Panc1 (cell line): ENCODE results near the gene DIAPH2. TPM values are rescaled to one million over a fixed set of nuclear protein-coding genes. Genes with fewer than 3 reads are reported as not detected.

Experiments
- ATAC-seq: fragments of 200-7000 bp; cut with Tn5 transposase; 2 replicates; pipeline ENCODE4 v1.9.1; 2020; ENCODE audit warnings: mild to moderate bottlenecking, moderate library complexity
- BruUV-seq: library from RNA; stranded (reverse); fragments of 400-500 nt; replicated peaks from 2 replicates; lab custom pipeline; 2021; lab: Mats Ljungman, UMichigan
- CTCF ChIA-PET: fragments of 300-600 bp; sonication (Branson Sonifier 250); formaldehyde crosslinking; loops from one replicate; lab custom pipeline; 2022; ENCODE audit warnings: antibody characterized with exemption; lab: Charles Lee
- POLR2A ChIA-PET: fragments of 300-600 bp; sonication (Branson Sonifier 250); formaldehyde crosslinking; loops from one replicate; lab custom pipeline; 2022; ENCODE audit warnings: antibody characterized with exemption; lab: Charles Lee
- DNase-seq: peaks from one replicate; pipeline ENCODE4 v3.0.0-alpha.2; 2010; ENCODE audit warnings: low read depth, low spot score
- H3K27ac ChIP-seq: 2 replicates; pipeline ENCODE4 v1.5.1; 2011; ENCODE audit warnings: mild to moderate bottlenecking, low read length, inconsistent platforms
- H3K27me3 ChIP-seq: fragments of 200-500 bp; sonication (Bioruptor generic); 2 replicates; pipeline ENCODE4 v1.6.0; 2014; ENCODE audit warnings: low read length, inconsistent platforms; ENCODE audit not compliant: control insufficient read depth, insufficient read depth
- H3K36me3 ChIP-seq: fragments of 200-500 bp; sonication (Bioruptor generic); 2 replicates; pipeline ENCODE4 v1.5.1; 2014; ENCODE audit warnings: inconsistent platforms, mild to moderate bottlenecking, low read length, moderate library complexity; ENCODE audit not compliant: control insufficient read depth, insufficient read depth
- H3K4me1 ChIP-seq: 2 replicates; pipeline ENCODE4 v1.5.1; 2011; ENCODE audit warnings: inconsistent platforms, mild to moderate bottlenecking, low read length, moderate library complexity; ENCODE audit not compliant: control insufficient read depth, insufficient read depth
- H3K4me3 ChIP-seq, 2 experiments: 2 replicates each; pipeline ENCODE4 v1.5.1; 2011 to 2012; ENCODE audit warnings: low read depth in 2 of 2, low read length in 2 of 2, mild to moderate bottlenecking in 2 of 2, inconsistent platforms in 1 of 2, moderate library complexity in 1 of 2
- H3K9me3 ChIP-seq: fragments of 200-500 bp; sonication (Bioruptor generic); 2 replicates; pipeline ENCODE4 v1.5.1; 2014; ENCODE audit warnings: low read depth, mild to moderate bottlenecking, inconsistent platforms, low read length, moderate library complexity; ENCODE audit not compliant: control insufficient read depth, insufficient read depth
- POLR2AphosphoS5 ChIP-seq: IDR thresholded peaks from 2 replicates; pipeline ENCODE4 v1.6.1; 2012; ENCODE audit warnings: mild to moderate bottlenecking, low read depth, low read length, moderate library complexity
- SIN3A ChIP-seq: IDR thresholded peaks from 2 replicates; pipeline ENCODE4 v1.6.1; 2012; ENCODE audit warnings: low read depth, mild to moderate bottlenecking, low read length, moderate library complexity, borderline replicate concordance; ENCODE audit not compliant: insufficient read depth
- TCF7L2 ChIP-seq: IDR thresholded peaks from 2 replicates; pipeline ENCODE4 v1.6.1; 2011; ENCODE audit warnings: mild to moderate bottlenecking, low read depth, low read length, inconsistent platforms
- in situ Hi-C: cut with HindIII; loops from 2 replicates; pipeline ENCODE4 v1.10.0; 2016; ENCODE audit warnings: low sequenced_read_pairs, low pct_unique_long_range_greater_than_20kb
- intact Hi-C: fragments of 100-400 bp; cut with micrococcal nuclease; formaldehyde crosslinking; loops from one replicate; pipeline ENCODE4 v1.10.0; 2022; ENCODE audit not compliant: unreplicated experiment
- total RNA-seq: library from RNA; stranded (reverse); gene quantifications from one replicate; pipeline ENCODE4 v1.2.1, GENCODE V29; 2021; ENCODE audit not compliant: unreplicated experiment
- TF ChIP-seq, protein P1 (sequence below), 2 experiments: IDR thresholded peaks; 2 replicates each; pipeline ENCODE4 v1.6.1; 2011 to 2012; ENCODE audit warnings: low read depth in 2 of 2, control low read depth in 1 of 2, low read length in 1 of 2, mild to moderate bottlenecking in 1 of 2, moderate library complexity in 1 of 2; ENCODE audit not compliant: insufficient read depth in 1 of 2
- TF ChIP-seq, protein P2 (sequence below): fragments of 450-650 bp; IDR thresholded peaks from 2 replicates; pipeline ENCODE4 v1.5.1; 2017; ENCODE audit warnings: mild to moderate bottlenecking

DIAPH2 gene
- total RNA-seq, 1 experiment from 2014 or later = 17.0 TPM

DNA sequence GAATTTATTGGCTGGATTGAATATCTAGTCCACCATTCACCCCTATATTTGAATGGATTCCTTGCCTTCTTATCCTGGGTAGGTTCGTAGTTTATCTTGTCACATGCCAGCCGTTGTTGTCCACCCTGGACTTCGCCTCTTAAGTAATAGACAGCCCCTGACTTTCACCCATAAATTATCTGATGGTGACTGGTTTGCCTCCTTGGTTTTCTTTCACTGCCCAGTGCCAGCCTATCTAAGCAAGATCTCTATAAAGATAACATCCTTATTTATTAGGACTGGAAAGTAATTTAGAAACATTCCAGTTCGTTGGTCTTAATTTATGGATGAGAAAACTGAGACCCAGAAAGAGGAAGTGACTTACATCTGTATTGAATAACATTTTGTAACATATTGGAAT is 609.4 kb downstream of the DIAPH2 start:
- DNase-seq (no peak), ATAC-seq (no peak)
- Histone ChIP-seq H3K4me1 (no peaks in the 10 kb centered on the region), H3K9me3 (no peaks in the 10 kb centered on the region), H3K27me3 (no peaks in the 10 kb centered on the region), H3K36me3 (no peaks in the 10 kb centered on the region), H3K27ac (no peak overlapping the region), H3K4me3 (no peak overlapping the region)
- TF ChIP-seq SIN3A (no peak), POLR2AphosphoS5 (no peak), TCF7L2 (no peak)
- TF ChIP-seq, protein P1, sequence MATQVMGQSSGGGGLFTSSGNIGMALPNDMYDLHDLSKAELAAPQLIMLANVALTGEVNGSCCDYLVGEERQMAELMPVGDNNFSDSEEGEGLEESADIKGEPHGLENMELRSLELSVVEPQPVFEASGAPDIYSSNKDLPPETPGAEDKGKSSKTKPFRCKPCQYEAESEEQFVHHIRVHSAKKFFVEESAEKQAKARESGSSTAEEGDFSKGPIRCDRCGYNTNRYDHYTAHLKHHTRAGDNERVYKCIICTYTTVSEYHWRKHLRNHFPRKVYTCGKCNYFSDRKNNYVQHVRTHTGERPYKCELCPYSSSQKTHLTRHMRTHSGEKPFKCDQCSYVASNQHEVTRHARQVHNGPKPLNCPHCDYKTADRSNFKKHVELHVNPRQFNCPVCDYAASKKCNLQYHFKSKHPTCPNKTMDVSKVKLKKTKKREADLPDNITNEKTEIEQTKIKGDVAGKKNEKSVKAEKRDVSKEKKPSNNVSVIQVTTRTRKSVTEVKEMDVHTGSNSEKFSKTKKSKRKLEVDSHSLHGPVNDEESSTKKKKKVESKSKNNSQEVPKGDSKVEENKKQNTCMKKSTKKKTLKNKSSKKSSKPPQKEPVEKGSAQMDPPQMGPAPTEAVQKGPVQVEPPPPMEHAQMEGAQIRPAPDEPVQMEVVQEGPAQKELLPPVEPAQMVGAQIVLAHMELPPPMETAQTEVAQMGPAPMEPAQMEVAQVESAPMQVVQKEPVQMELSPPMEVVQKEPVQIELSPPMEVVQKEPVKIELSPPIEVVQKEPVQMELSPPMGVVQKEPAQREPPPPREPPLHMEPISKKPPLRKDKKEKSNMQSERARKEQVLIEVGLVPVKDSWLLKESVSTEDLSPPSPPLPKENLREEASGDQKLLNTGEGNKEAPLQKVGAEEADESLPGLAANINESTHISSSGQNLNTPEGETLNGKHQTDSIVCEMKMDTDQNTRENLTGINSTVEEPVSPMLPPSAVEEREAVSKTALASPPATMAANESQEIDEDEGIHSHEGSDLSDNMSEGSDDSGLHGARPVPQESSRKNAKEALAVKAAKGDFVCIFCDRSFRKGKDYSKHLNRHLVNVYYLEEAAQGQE (IDR thresholded peaks at IDR 0.05; ENCODE audit: insufficient read depth in 1 of 2, low read depth in 2 of 2, low read length in 1 of 2) = no peak
- TF ChIP-seq, protein P2, sequence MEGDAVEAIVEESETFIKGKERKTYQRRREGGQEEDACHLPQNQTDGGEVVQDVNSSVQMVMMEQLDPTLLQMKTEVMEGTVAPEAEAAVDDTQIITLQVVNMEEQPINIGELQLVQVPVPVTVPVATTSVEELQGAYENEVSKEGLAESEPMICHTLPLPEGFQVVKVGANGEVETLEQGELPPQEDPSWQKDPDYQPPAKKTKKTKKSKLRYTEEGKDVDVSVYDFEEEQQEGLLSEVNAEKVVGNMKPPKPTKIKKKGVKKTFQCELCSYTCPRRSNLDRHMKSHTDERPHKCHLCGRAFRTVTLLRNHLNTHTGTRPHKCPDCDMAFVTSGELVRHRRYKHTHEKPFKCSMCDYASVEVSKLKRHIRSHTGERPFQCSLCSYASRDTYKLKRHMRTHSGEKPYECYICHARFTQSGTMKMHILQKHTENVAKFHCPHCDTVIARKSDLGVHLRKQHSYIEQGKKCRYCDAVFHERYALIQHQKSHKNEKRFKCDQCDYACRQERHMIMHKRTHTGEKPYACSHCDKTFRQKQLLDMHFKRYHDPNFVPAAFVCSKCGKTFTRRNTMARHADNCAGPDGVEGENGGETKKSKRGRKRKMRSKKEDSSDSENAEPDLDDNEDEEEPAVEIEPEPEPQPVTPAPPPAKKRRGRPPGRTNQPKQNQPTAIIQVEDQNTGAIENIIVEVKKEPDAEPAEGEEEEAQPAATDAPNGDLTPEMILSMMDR = no peak
- in situ Hi-C loops (no loop called here), intact Hi-C loops (no loop called here)
- CTCF ChIA-PET = no interaction called here
- POLR2A ChIA-PET = no interaction called here
- no TSS peak for BruUV-seq

DNA sequence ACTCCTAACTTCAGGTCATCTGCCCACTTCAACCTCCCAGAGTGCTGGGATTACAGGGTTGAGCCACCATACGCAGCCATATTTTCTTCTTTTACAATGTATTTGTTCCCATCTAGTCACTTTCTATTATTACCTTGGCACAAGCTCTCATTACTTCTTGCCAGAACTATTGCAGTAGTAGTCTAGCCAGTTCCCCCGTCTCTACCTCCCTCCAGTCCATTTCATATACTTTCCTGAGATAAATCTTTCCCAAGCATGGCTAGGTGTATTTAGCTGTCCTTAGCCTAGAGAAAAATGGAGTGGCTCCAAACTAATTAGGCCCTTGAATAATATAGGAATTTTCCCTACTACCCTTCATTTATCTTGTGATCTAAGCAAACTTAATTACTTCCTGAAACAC is 611.3 kb downstream of the DIAPH2 start:
- Histone ChIP-seq H3K4me1 (no peaks in the 10 kb centered on the region), H3K4me3 (no peak overlapping the region), H3K36me3 (no peaks in the 10 kb centered on the region), H3K9me3 (no peaks in the 10 kb centered on the region), H3K27ac (no peak overlapping the region), H3K27me3 (no peaks in the 10 kb centered on the region)
- ChIA-PET CTCF (no interaction called here), POLR2A (no interaction called here)
- no peak for ATAC-seq
- in situ Hi-C loops (no loop called here), intact Hi-C loops (no loop called here)
- BruUV-seq = no TSS peak
- TF ChIP-seq TCF7L2 (no peak), POLR2AphosphoS5 (no peak), SIN3A (no peak)
- TF ChIP-seq, protein P2 = no peak
- TF ChIP-seq, protein P1 (IDR thresholded peaks at IDR 0.05; ENCODE audit: insufficient read depth in 1 of 2, low read depth in 2 of 2, low read length in 1 of 2) = no peak
- no peak for DNase-seq
